Small intestine (tissue), 7 donors: ENCODE results near the gene PHACTR3. TPM values are rescaled to one million over a fixed set of nuclear protein-coding genes. Genes with fewer than 3 reads are reported as not detected.
"Not testable (repeated sequence)": the region's sequence is repeated elsewhere in the genome, so short reads cannot be mapped to it uniquely, and the experiment has no call there.

Experiments used
- DNase-seq, 2 donors: peaks; one replicate each; pipeline versions ENCODE4 v3.0.0 to v3.0.0-alpha.2; 2013
- FAIRE-seq: peaks from 2 replicates; lab custom pipeline; 2012; peaks lifted over from hg19 to GRCh38; lab: Jason Lieb, UNC
- H3K27ac ChIP-seq, 3 donors: one replicate each; pipeline ENCODE4 v1.5.1; 2013; ENCODE audit warnings: low read length in 2 of 3, mild to moderate bottlenecking in 2 of 3, control low read depth in 1 of 3, inconsistent platforms in 1 of 3, low read depth in 1 of 3, moderate library complexity in 1 of 3
- H3K27me3 ChIP-seq, 3 donors: one replicate each; pipeline ENCODE4 v1.6.1; 2013; ENCODE audit warnings: low read length in 3 of 3, inconsistent platforms in 1 of 3; ENCODE audit not compliant: control insufficient read depth in 3 of 3, insufficient read depth in 3 of 3
- H3K36me3 ChIP-seq, 3 donors: one replicate each; pipeline ENCODE4 v1.6.1; 2013; ENCODE audit warnings: low read length in 3 of 3, inconsistent platforms in 1 of 3, low read depth in 1 of 3, mild to moderate bottlenecking in 1 of 3, moderate library complexity in 1 of 3; ENCODE audit not compliant: control insufficient read depth in 3 of 3, insufficient read depth in 2 of 3
- H3K4me1 ChIP-seq, 3 donors: one replicate each; pipeline ENCODE4 v1.6.1; 2013; ENCODE audit warnings: low read length in 2 of 3, inconsistent platforms in 1 of 3, low read depth in 1 of 3, mild to moderate bottlenecking in 1 of 3, moderate library complexity in 1 of 3; ENCODE audit not compliant: control insufficient read depth in 3 of 3, insufficient read depth in 2 of 3
- H3K4me3 ChIP-seq, 3 donors: one replicate each; pipeline ENCODE4 v1.5.1; 2013; ENCODE audit warnings: low read length in 3 of 3, control low read depth in 1 of 3, inconsistent platforms in 1 of 3, low read depth in 1 of 3, mild to moderate bottlenecking in 1 of 3, moderate library complexity in 1 of 3
- H3K9me3 ChIP-seq, 2 donors: one replicate each; pipeline ENCODE4 v1.6.1; 2013; ENCODE audit warnings: low read depth in 1 of 2, low read length in 1 of 2; ENCODE audit not compliant: control insufficient read depth in 2 of 2, insufficient read depth in 1 of 2
- WGBS, 3 donors: extraction: QIAGEN DNeasy Blood & Tissue Kit; methylation state at CpG; one replicate each; pipeline ENCODE4 v1.1.7; 2013; 5-methylcytosine and 5-hydroxymethylcytosine counted together
- polyA plus RNA-seq, 4 donors: library from polyadenylated mRNA; stranded (reverse) in 3 of 4; unstranded in 1 of 4; fragments of 200-250 nt in 3 of 4; fragments of 120-200 nt in 1 of 4; gene quantifications; one replicate each; pipeline versions ENCODE4 v1.2.1 to v1.2.3, GENCODE V29; 2013
- donor health status: healthy with polysubstance abuse.
- donor health status: control.
- donor health status: control.
- donor health status: Bipolar disorder and iron deficiency.
- donor health status: healthy.

The PHACTR3 gene
- polyA plus RNA-seq, 4 donors = 1.9 to 7.1 (median 4.9) TPM

GRCh38 chr20:59839400-59839799, 235.1 kb downstream of the PHACTR3 start:
- no peak overlapping the region for H3K4me3 ChIP-seq
- H3K36me3 ChIP-seq = no peaks in the 10 kb centered on the region
- DNase-seq (no peak), FAIRE-seq (no peak)
- H3K27me3 ChIP-seq = no peaks in the 10 kb centered on the region
- H3K4me1 ChIP-seq = peaks cover 0 to 11% (median 10%) of the 10 kb centered on the region in 3 donors
- no peaks in the 10 kb centered on the region for H3K9me3 ChIP-seq
- no peak overlapping the region for H3K27ac ChIP-seq
- 87 to 92% (median 88%) methylated on average over 5 of the region's 5 CpGs for WGBS, 3 donors

GRCh38 chr20:59845472-59845871, 241.1 kb downstream of the PHACTR3 start:
- WGBS, 3 donors = 59 to 75% (median 70%) methylated on average over 3 of the region's 3 CpGs
- no peak for DNase-seq
- Histone ChIP-seq H3K4me3 (no peak overlapping the region), H3K27me3 (peaks cover 0 to 3% (median 0%) of the 10 kb centered on the region in 3 donors), H3K27ac (no peak overlapping the region), H3K4me1 (no peaks in the 10 kb centered on the region), H3K36me3 (no peaks in the 10 kb centered on the region), H3K9me3 (no peaks in the 10 kb centered on the region)
- FAIRE-seq = no peak

GRCh38 chr20:59848182-59848581, 243.8 kb downstream of the PHACTR3 start:
- 16 to 48% (median 28%) methylated on average over 2 of the region's 2 CpGs for WGBS, 3 donors
- Histone ChIP-seq H3K4me1 (no peaks in the 10 kb centered on the region), H3K27me3 (peaks cover 0 to 3% (median 0%) of the 10 kb centered on the region in 3 donors), H3K9me3 (no peaks in the 10 kb centered on the region), H3K4me3 (no peak overlapping the region), H3K27ac (no peak overlapping the region), H3K36me3 (no peaks in the 10 kb centered on the region)
- FAIRE-seq (no peak), DNase-seq (peak; percentile 71 to 76)

DNA sequence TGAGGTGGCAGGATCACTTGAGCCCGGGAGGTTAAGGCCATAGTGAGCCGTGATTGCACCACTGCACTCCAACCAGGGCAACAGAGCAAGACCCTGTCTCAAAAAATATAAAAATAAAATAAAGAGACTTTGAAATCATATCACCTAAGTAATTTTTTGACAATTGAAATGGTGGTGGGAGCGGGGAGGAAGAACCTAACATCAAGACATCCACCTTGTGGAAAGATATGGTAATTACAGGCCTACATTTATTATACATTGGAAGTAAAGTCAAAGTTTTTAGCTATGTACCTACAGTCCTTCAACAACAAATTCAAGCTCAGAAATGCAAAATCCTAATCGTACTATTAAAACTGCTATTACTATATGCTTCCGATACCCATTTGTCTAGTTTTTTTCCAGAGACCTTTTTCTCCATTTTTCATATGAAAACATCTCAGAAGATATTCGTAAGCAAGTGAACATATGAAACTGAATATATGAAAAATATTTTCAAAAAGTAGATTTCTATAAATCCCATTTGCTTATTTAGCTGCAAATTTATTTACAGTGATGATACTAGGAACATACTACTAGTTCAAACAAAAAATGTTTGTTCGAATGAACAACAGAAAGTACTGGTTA, 245.8 kb downstream of the PHACTR3 start:
- H3K4me1 ChIP-seq = no peaks in the 10 kb centered on the region
- DNase-seq = peak; percentile 63 to 67
- no peak overlapping the region for H3K4me3 ChIP-seq
- no peaks in the 10 kb centered on the region for H3K9me3 ChIP-seq
- WGBS, 3 donors = 57 to 65% (median 60%) methylated on average over 7 of the region's 7 CpGs
- no peak overlapping the region for H3K27ac ChIP-seq
- no peaks in the 10 kb centered on the region for H3K36me3 ChIP-seq
- no peak for FAIRE-seq
- peaks cover 0 to 3% (median 0%) of the 10 kb centered on the region in 3 donors for H3K27me3 ChIP-seq

- H3K36me3 ChIP-seq, FAIRE-seq, DNase-seq, H3K27ac ChIP-seq, H3K9me3 ChIP-seq, H3K4me1 ChIP-seq, H3K27me3 ChIP-seq, H3K4me3 ChIP-seq: not testable (repeated sequence)
- 67% methylated on average over 1 of the region's 1 CpG; no CpG with 5 or more reads in 2 of the 3 donors for WGBS, 3 donors
Observed at GRCh38 chr20:59856526-59856925, 252.2 kb downstream of the PHACTR3 start.

DNA sequence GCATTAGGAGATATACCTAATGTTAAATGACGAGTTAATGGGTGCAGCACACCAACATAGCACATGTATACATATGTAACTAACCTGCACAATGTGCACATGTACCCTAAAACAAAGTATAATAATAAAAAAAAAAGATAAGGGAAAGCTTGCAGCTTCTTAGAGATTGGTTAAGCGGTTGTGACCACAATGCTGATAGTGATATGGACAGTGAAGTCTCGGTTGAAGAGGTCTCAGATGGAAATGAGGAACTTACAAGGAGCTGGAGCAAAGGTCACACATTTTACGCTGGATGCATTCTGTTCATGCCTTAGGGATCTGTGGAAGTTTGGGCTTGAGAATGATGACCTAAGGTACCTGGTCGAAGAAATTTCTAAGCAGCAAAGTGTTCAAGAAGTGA, 252.6 kb downstream of the PHACTR3 start:
- 74 to 86% (median 83%) methylated on average over 5 of the region's 5 CpGs for WGBS, 3 donors
- not testable (repeated sequence) for H3K4me3 ChIP-seq, H3K36me3 ChIP-seq, H3K27me3 ChIP-seq, H3K27ac ChIP-seq, H3K9me3 ChIP-seq, H3K4me1 ChIP-seq, DNase-seq, FAIRE-seq

GRCh38 chr20:59857966-59858365, 253.6 kb downstream of the PHACTR3 start:
- Histone ChIP-seq H3K27me3 (no peaks in the 10 kb centered on the region), H3K9me3 (peaks cover 0 to 9% of the 10 kb centered on the region in 2 donors), H3K4me1 (peaks cover 0 to 4% (median 3%) of the 10 kb centered on the region in 3 donors), H3K4me3 (no peak overlapping the region), H3K36me3 (no peaks in the 10 kb centered on the region), H3K27ac (peak overlapping the region in 1 of 3 donors; percentile 42)
- peak; percentile 67 to 91 for DNase-seq
- no peak for FAIRE-seq
- WGBS, 3 donors = 32 to 63% (median 34%) methylated on average over 2 of the region's 2 CpGs

DNA sequence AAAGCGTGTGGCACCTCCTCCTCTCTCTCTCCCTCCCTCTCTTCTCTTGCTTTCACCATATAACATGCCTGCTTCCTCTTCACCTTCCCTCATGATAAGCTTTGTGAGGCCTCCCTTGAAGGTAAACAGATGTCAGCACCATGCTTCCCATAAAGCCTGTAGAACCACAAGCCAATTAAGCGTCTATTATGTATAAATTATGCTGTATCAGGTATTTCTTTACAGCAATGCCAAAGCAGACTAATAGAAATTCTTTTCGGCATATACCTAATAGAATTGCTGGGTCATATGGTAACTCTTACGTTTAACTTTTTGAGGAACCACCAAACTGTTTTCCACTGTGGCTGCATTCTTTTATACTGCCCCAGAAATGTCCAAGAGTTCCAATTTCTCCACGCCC, 254.1 kb downstream of the PHACTR3 start:
- Histone ChIP-seq H3K4me3 (no peak overlapping the region), H3K4me1 (peaks cover 0 to 4% (median 3%) of the 10 kb centered on the region in 3 donors), H3K36me3 (no peaks in the 10 kb centered on the region), H3K9me3 (peaks cover 0 to 9% of the 10 kb centered on the region in 2 donors), H3K27ac (peak overlapping the region in 1 of 3 donors; percentile 42), H3K27me3 (no peaks in the 10 kb centered on the region)
- FAIRE-seq (no peak), DNase-seq (no peak)
- 78 to 85% (median 80%) methylated on average over 5 of the region's 5 CpGs for WGBS, 3 donors
